ENCODE results near the gene C12orf76. TPM values are rescaled to one million over a fixed set of nuclear protein-coding genes. Genes with fewer than 3 reads are reported as not detected.

C12orf76 gene
- total and polyA plus RNA-seq, 10 of the 15 experiments (the other 5 are each of a cell fraction or from before 2014, with no cell fraction given): 3.6 to 20.4 (median 10.7) TPM

DNA sequence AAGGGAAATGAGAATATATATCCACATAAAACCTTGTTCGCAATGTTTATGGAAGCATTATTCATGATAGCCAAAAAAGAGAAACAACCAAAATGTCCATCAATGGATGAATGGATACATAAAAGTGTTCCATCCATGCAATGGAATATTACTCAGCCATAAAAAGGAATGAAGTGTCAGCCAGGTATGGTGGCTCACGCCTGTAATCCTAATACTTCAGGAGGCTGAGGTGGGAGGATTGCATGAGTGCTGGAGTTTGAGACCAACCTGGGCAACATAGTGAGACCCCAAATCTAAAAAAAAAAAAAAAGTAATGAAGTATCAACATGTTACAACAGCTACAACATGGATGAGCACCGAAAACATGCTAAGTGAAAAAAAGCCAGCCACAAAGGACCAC, 23.6 kb upstream of the C12orf76 start:
- Histone ChIP-seq H3K27ac (ENCODE audit: control insufficient read depth, insufficient read depth) (no peak overlapping the region), H3K4me2 (ENCODE audit: control insufficient read depth, insufficient read depth) (no peak overlapping the region), H2AFZ (ENCODE audit: control insufficient read depth, low read depth, low read length) (no peak overlapping the region), H3K9me3 (replicated peaks; ENCODE audit: control insufficient read depth, insufficient read depth, low read length) (no peaks in the 10 kb centered on the region; the same call in 2 of the 3 replicates), H4K20me1 (ENCODE audit: control insufficient read depth, insufficient read depth) (no peaks in the 10 kb centered on the region), H3K4me1 (ENCODE audit: control insufficient read depth, insufficient read depth, low read length) (peaks cover 8% of the 10 kb centered on the region), H3K27me3 (replicated peaks in 1 of 2; ENCODE audit: control insufficient read depth in 2 of 2, insufficient read depth in 2 of 2, low read length in 1 of 2) (no peaks in the 10 kb centered on the region), H3K9ac (ENCODE audit: control insufficient read depth, insufficient read depth, low read length) (no peak overlapping the region), H3K4me3 (no peak overlapping the region), H3K36me3 (ENCODE audit: control insufficient read depth in 2 of 2, insufficient read depth in 2 of 2, low read length in 1 of 2) (no peaks in the 10 kb centered on the region), H3K79me2 (ENCODE audit: control insufficient read depth, insufficient read depth, low read length) (no peaks in the 10 kb centered on the region)
- DNase-seq (ENCODE audit: low read depth, low spot score) (no peak), FAIRE-seq (no peak), ATAC-seq (no peak)
- 97% methylated on average over 3 of the region's 3 CpGs for WGBS (ENCODE audit: insufficient coverage, insufficient replicate concordance, low lambda C conversion rate, missing lambda C conversion rate)
- BruUV-seq (replicated peaks): no TSS peak
- ChIA-PET CTCF (interaction anchor here (0.7 kb wide), 1 partner anchor 22 kb away, joined by 3 read pairs; no protein-coding TSS in a partner anchor), SMC1A (ENCODE audit: uncharacterized antibody, unreplicated experiment) (no interaction called here), RAD21 (ENCODE audit: unreplicated experiment) (interaction anchor here (0.7 kb wide), 1 partner anchor 320 kb away, joined by 4 read pairs; no protein-coding TSS in a partner anchor), POLR2A (no interaction called here)
- in situ Hi-C loops (cut with MboI): no loop called here
- intact Hi-C loops (cut with micrococcal nuclease; ENCODE audit: unreplicated experiment): no loop called here
- TF ChIP-seq PML (IDR thresholded peaks at IDR 0.05; ENCODE audit: low read length) (no peak), POU2F2 (IDR thresholded peaks at IDR 0.05; ENCODE audit: borderline replicate concordance, low read depth, low read length) (no peak), EP300 (IDR thresholded peaks at IDR 0.05; ENCODE audit: borderline replicate concordance in 1 of 2, control insufficient read depth in 1 of 2, low read depth in 2 of 2, low read length in 2 of 2) (no peak), NR2C2 (IDR thresholded peaks at IDR 0.05; ENCODE audit: borderline replicate concordance, control insufficient read depth, insufficient read length, low read depth) (no peak), RUNX3 (IDR thresholded peaks at IDR 0.05; ENCODE audit: low read length) (no peak), MEF2A (IDR thresholded peaks at IDR 0.05; ENCODE audit: insufficient read depth, low read depth, low read length) (no peak), ZNF384 (IDR thresholded peaks at IDR 0.05; ENCODE audit: borderline replicate concordance, low read depth, low read length) (no peak), ZNF217 (IDR thresholded peaks at IDR 0.05) (no peak), FOXM1 (IDR thresholded peaks at IDR 0.05; ENCODE audit: low read depth, low read length) (no peak), SMAD1 (IDR thresholded peaks at IDR 0.05; ENCODE audit: low read depth, partially characterized antibody) (no peak)
- TF ChIP-seq, protein P1, sequence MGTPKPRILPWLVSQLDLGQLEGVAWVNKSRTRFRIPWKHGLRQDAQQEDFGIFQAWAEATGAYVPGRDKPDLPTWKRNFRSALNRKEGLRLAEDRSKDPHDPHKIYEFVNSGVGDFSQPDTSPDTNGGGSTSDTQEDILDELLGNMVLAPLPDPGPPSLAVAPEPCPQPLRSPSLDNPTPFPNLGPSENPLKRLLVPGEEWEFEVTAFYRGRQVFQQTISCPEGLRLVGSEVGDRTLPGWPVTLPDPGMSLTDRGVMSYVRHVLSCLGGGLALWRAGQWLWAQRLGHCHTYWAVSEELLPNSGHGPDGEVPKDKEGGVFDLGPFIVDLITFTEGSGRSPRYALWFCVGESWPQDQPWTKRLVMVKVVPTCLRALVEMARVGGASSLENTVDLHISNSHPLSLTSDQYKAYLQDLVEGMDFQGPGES (IDR thresholded peaks at IDR 0.05): no peak
- TF ChIP-seq, protein P2, sequence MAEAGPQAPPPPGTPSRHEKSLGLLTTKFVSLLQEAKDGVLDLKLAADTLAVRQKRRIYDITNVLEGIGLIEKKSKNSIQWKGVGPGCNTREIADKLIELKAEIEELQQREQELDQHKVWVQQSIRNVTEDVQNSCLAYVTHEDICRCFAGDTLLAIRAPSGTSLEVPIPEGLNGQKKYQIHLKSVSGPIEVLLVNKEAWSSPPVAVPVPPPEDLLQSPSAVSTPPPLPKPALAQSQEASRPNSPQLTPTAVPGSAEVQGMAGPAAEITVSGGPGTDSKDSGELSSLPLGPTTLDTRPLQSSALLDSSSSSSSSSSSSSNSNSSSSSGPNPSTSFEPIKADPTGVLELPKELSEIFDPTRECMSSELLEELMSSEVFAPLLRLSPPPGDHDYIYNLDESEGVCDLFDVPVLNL (IDR thresholded peaks at IDR 0.05; ENCODE audit: low read depth, low read length): no peak
- TF ChIP-seq, protein P3, sequence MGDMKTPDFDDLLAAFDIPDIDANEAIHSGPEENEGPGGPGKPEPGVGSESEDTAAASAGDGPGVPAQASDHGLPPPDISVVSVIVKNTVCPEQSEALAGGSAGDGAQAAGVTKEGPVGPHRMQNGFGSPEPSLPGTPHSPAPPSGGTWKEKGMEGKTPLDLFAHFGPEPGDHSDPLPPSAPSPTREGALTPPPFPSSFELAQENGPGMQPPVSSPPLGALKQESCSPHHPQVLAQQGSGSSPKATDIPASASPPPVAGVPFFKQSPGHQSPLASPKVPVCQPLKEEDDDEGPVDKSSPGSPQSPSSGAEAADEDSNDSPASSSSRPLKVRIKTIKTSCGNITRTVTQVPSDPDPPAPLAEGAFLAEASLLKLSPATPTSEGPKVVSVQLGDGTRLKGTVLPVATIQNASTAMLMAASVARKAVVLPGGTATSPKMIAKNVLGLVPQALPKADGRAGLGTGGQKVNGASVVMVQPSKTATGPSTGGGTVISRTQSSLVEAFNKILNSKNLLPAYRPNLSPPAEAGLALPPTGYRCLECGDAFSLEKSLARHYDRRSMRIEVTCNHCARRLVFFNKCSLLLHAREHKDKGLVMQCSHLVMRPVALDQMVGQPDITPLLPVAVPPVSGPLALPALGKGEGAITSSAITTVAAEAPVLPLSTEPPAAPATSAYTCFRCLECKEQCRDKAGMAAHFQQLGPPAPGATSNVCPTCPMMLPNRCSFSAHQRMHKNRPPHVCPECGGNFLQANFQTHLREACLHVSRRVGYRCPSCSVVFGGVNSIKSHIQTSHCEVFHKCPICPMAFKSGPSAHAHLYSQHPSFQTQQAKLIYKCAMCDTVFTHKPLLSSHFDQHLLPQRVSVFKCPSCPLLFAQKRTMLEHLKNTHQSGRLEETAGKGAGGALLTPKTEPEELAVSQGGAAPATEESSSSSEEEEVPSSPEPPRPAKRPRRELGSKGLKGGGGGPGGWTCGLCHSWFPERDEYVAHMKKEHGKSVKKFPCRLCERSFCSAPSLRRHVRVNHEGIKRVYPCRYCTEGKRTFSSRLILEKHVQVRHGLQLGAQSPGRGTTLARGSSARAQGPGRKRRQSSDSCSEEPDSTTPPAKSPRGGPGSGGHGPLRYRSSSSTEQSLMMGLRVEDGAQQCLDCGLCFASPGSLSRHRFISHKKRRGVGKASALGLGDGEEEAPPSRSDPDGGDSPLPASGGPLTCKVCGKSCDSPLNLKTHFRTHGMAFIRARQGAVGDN (IDR thresholded peaks at IDR 0.05): no peak
- TF ChIP-seq, protein P4, sequence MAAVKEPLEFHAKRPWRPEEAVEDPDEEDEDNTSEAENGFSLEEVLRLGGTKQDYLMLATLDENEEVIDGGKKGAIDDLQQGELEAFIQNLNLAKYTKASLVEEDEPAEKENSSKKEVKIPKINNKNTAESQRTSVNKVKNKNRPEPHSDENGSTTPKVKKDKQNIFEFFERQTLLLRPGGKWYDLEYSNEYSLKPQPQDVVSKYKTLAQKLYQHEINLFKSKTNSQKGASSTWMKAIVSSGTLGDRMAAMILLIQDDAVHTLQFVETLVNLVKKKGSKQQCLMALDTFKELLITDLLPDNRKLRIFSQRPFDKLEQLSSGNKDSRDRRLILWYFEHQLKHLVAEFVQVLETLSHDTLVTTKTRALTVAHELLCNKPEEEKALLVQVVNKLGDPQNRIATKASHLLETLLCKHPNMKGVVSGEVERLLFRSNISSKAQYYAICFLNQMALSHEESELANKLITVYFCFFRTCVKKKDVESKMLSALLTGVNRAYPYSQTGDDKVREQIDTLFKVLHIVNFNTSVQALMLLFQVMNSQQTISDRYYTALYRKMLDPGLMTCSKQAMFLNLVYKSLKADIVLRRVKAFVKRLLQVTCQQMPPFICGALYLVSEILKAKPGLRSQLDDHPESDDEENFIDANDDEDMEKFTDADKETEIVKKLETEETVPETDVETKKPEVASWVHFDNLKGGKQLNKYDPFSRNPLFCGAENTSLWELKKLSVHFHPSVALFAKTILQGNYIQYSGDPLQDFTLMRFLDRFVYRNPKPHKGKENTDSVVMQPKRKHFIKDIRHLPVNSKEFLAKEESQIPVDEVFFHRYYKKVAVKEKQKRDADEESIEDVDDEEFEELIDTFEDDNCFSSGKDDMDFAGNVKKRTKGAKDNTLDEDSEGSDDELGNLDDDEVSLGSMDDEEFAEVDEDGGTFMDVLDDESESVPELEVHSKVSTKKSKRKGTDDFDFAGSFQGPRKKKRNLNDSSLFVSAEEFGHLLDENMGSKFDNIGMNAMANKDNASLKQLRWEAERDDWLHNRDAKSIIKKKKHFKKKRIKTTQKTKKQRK (IDR thresholded peaks at IDR 0.05; ENCODE audit: low read depth, low read length): no peak

Data from GM12878 (cell line).